IPS DF 6.9 (cell line): ENCODE measurements around the gene EIF4A3.

Source experiments
- DNase-seq: peaks from one replicate; pipeline ENCODE4 v3.0.0-alpha.2; 2013; ENCODE audit warnings: low read depth, low spot score
- H3K27ac ChIP-seq: one replicate; pipeline ENCODE4 v1.5.1; 2013; ENCODE audit warnings: low read length, control low read depth
- H3K27me3 ChIP-seq: 2 replicates; pipeline ENCODE4 v1.6.1; 2013; ENCODE audit warnings: mild to moderate bottlenecking, low read length; ENCODE audit not compliant: control insufficient read depth, insufficient read depth
- H3K36me3 ChIP-seq: 2 replicates; pipeline ENCODE4 v1.6.1; 2013; ENCODE audit warnings: low read length; ENCODE audit not compliant: control insufficient read depth, insufficient read depth
- H3K4me1 ChIP-seq: 2 replicates; pipeline ENCODE4 v1.6.1; 2013; ENCODE audit warnings: low read length; ENCODE audit not compliant: control insufficient read depth, insufficient read depth
- H3K4me3 ChIP-seq: 2 replicates; pipeline ENCODE4 v1.5.1; 2013; ENCODE audit warnings: mild to moderate bottlenecking, low read length
- H3K9me3 ChIP-seq: 2 replicates; pipeline ENCODE4 v1.6.1; 2013; ENCODE audit warnings: low read length, inconsistent platforms; ENCODE audit not compliant: control insufficient read depth, insufficient read depth
- WGBS: extraction: QIAGEN DNeasy Blood & Tissue Kit; methylation state at CpG from one replicate; pipeline ENCODE4 v1.1.7; 2013; ENCODE audit warnings: mixed read lengths, missing lambda C conversion rate; ENCODE audit not compliant: insufficient read length, insufficient coverage; 5-methylcytosine and 5-hydroxymethylcytosine counted together

EIF4A3 gene

GRCh38 chr17:80137131-80137530 is 9.8 kb downstream of the EIF4A3 start:
- no peaks in the 10 kb centered on the region for H3K9me3 ChIP-seq
- DNase-seq: no peak
- no peaks in the 10 kb centered on the region for H3K4me1 ChIP-seq
- no peak overlapping the region for H3K4me3 ChIP-seq
- WGBS: no CpG with 5 or more reads among the region's 9 CpGs
- peaks cover 45% of the 10 kb centered on the region for H3K36me3 ChIP-seq
- H3K27ac ChIP-seq: no peak overlapping the region
- H3K27me3 ChIP-seq: no peaks in the 10 kb centered on the region; the same call in 1 of the 2 replicates

DNA sequence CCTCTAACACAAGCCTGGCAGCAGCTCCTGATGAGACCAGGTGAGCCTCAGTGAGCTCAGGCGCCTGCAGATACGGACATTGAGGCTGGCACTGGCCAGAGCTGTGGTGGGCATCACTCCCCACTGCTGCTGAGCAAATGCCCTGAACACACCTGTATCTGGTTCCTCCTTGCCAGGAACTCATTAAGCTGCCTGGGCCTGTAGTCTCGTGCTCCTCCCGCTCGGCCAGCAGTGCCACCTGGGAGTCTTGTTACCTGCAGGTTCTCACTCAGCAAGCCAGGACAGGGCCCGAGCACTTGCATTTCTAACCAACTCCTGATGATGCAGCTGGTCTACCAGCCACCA is 13.3 kb downstream of the EIF4A3 start:
- DNase-seq: no peak
- H3K27ac ChIP-seq: no peak overlapping the region
- WGBS: no CpG with 5 or more reads among the region's 6 CpGs
- H3K4me3 ChIP-seq: no peak overlapping the region
- H3K36me3 ChIP-seq: peaks cover 35% of the 10 kb centered on the region
- no peaks in the 10 kb centered on the region for H3K9me3 ChIP-seq
- no peaks in the 10 kb centered on the region for H3K4me1 ChIP-seq
- H3K27me3 ChIP-seq: no peaks in the 10 kb centered on the region

DNA sequence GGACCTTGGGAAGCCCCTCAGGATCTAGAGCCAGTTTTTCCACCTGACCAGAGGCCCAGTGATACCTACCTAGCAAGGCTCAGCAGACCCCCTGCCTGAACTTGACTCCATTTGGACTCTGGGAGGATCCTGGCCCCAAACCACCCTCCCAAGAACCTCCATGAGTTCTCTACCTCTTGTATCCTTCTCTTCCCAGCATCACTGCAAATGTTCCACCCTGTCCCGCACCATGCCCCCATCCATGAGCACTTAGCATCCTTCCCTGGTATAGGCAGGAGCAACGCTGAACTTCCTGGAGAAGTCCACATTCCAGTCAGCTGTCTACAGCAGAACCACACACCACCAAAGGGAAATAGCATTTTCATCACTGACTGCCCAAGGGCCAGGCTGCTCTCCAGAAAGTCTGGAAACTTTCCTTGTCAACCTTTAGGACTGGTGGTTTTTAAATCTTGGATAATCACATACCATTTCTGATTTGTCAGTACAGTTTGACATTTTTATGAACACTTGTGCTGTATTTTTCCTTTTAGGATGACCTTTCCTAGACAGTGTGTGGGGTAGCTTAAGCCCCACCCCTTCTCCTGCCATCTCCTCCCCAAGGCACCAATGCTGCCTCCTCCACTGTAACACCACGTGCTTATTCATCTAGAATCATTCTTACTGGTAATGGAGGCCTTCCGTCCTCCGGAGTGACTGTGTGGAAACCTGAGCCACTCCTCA is 13.9 kb downstream of the EIF4A3 start:
- no peaks in the 10 kb centered on the region for H3K4me1 ChIP-seq
- no CpG with 5 or more reads among the region's 5 CpGs for WGBS
- peaks cover 30% of the 10 kb centered on the region for H3K36me3 ChIP-seq

GRCh38 chr17:80130992-80131391 is 15.9 kb downstream of the EIF4A3 start:
- H3K36me3 ChIP-seq: peaks cover 15% of the 10 kb centered on the region
- H3K27ac ChIP-seq: no peak overlapping the region
- no peaks in the 10 kb centered on the region for H3K4me1 ChIP-seq
- no peak overlapping the region for H3K4me3 ChIP-seq
- no peaks in the 10 kb centered on the region for H3K9me3 ChIP-seq
- no peak for DNase-seq
- no CpG with 5 or more reads among the region's 3 CpGs for WGBS
- H3K27me3 ChIP-seq: no peaks in the 10 kb centered on the region

More for the DNA sequence above, 13.9 kb downstream of the EIF4A3 start:
- H3K9me3 ChIP-seq: no peaks in the 10 kb centered on the region
- H3K27ac ChIP-seq: no peak overlapping the region
- DNase-seq: no peak
- no peak overlapping the region for H3K4me3 ChIP-seq
- H3K27me3 ChIP-seq: no peaks in the 10 kb centered on the region

- DNase-seq: no peak
- Histone ChIP-seq H3K27ac (no peak overlapping the region), H3K4me1 (peaks cover 4% of the 10 kb centered on the region; the same call in 1 of the 2 replicates), H3K36me3 (peaks cover 10% of the 10 kb centered on the region), H3K4me3 (no peak overlapping the region), H3K9me3 (no peaks in the 10 kb centered on the region), H3K27me3 (no peaks in the 10 kb centered on the region)
- WGBS: no CpG with 5 or more reads among the region's 4 CpGs
Observed at GRCh38 chr17:80129006-80129565, 17.8 kb downstream of the EIF4A3 start.

DNA sequence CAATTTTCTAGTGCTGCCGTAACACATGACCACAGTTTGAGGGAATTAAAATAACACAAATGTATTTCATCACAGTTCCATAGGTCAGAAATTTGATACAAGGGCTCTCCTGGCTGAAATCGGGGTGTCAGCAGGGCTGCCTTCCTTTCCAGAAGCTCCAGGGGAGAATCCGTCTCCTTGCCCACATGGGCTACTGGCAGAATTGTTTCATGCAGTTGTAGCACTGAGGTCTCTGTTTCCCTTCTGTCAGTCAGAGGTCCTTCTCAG is 20.5 kb downstream of the EIF4A3 start:
- H3K27me3 ChIP-seq: no peaks in the 10 kb centered on the region
- no peak overlapping the region for H3K4me3 ChIP-seq
- no peaks in the 10 kb centered on the region for H3K9me3 ChIP-seq
- H3K4me1 ChIP-seq: peaks cover 6% of the 10 kb centered on the region; the same call in 1 of the 2 replicates
- DNase-seq: no peak
- H3K27ac ChIP-seq: no peak overlapping the region
- no CpG with 5 or more reads among the region's 3 CpGs for WGBS
- H3K36me3 ChIP-seq: no peaks in the 10 kb centered on the region

DNA sequence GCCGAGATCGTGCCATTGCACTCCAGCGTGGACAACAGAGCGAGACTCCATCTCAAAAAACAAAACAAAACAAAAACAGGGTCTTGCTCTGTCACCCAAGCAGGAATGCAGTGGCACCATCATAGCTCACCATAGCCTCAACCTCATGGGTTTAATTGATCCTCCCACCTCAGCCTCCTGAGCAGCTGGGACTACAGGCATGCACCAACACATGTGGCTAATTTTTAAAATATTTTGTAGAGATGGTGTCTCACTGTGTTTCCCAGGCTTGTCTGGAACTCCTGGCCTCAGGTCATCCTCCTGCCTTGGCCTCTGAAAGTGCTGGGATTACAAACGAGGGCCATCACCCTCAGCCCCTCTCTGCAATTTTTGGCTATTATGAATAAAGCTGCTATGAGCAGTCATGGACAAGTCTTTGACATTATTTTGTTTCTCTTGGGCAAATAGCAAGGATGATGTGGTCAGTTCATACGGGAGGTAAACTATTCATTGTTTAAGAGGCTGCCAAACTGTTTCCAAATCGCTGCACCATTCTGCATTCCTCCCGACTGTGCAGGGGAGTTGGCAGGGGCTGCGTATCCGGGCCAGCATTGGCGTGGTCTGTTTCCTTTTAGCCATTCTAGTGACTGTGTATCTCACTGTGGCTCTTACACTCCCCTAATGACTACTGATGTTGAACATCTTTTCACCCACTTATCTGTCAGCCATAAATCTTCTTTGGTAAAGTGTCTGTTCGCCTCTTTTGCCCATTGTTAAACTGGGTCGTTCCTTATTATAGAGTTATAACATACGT is 21.1 kb downstream of the EIF4A3 start:
- no peak overlapping the region for H3K4me3 ChIP-seq
- H3K4me1 ChIP-seq: peaks cover 6% of the 10 kb centered on the region; the same call in 1 of the 2 replicates
- H3K27ac ChIP-seq: no peak overlapping the region
- H3K9me3 ChIP-seq: no peaks in the 10 kb centered on the region
- H3K27me3 ChIP-seq: no peaks in the 10 kb centered on the region
- no peak for DNase-seq
- no peaks in the 10 kb centered on the region for H3K36me3 ChIP-seq
- no CpG with 5 or more reads among the region's 14 CpGs for WGBS

DNA sequence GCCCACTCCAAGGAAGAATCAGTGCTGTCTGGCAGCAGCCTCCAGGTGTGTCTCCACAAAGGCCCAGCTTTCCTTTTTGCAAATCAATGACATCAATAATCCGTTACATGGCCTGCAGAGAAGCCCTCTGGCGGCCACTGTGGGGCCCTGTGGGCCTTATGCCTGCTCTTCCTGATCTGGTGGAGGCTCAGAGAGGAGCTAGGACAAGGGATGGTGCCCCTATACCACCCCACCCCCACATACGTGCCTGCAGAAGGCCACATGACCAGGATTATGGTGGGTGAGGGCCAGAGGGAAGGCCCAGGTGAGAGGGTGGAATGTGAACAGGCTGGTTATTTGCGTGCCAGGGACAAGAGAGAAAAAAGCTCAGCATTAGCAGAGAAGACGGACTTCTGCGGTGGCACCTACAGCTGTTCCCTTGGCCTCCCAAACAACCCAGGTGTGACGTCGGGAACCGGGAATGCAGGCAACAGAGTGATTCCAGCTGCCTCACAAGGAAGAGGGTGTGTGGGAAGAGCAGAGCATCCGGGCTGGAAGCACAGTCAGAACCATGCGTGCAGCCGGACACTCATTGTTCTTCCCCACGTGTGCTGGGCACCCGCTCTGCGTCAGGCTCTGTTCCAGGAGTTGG is 22.5 kb downstream of the EIF4A3 start:
- Histone ChIP-seq H3K4me1 (peaks cover 6% of the 10 kb centered on the region; the same call in 1 of the 2 replicates), H3K9me3 (no peaks in the 10 kb centered on the region), H3K27me3 (no peaks in the 10 kb centered on the region), H3K27ac (no peak overlapping the region), H3K4me3 (no peak overlapping the region), H3K36me3 (no peaks in the 10 kb centered on the region)
- peak; percentile 60 for DNase-seq
- no CpG with 5 or more reads among the region's 15 CpGs for WGBS

DNA sequence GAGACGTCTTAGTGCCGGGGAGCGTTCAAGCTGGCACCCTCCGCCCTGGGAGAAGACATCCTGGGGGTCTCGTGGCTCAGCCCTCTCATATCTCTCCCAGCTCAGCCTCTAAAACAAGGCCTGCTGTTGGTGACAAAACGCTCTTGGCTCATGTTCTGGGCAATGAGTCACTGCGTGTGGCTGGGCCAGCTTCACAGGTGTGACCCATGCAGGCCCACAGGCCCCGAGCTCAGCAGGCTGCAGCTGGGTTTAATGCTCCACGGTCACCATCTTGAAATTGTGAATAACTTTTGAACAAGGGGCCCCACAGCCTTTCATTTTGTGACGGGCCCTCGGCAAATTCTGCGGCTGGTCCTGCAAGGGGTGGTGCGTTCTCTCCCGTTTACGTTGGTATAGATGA is 23.1 kb downstream of the EIF4A3 start:
- H3K27ac ChIP-seq: no peak overlapping the region
- H3K4me3 ChIP-seq: no peak overlapping the region
- H3K4me1 ChIP-seq: peaks cover 6% of the 10 kb centered on the region; the same call in 1 of the 2 replicates
- H3K27me3 ChIP-seq: no peaks in the 10 kb centered on the region
- 0 out of 2 replicates have a peak, but pooled peaks cover under 1% of the 10 kb centered on the region for H3K36me3 ChIP-seq
- H3K9me3 ChIP-seq: no peaks in the 10 kb centered on the region
- no CpG with 5 or more reads among the region's 15 CpGs for WGBS
- DNase-seq: no peak

DNA sequence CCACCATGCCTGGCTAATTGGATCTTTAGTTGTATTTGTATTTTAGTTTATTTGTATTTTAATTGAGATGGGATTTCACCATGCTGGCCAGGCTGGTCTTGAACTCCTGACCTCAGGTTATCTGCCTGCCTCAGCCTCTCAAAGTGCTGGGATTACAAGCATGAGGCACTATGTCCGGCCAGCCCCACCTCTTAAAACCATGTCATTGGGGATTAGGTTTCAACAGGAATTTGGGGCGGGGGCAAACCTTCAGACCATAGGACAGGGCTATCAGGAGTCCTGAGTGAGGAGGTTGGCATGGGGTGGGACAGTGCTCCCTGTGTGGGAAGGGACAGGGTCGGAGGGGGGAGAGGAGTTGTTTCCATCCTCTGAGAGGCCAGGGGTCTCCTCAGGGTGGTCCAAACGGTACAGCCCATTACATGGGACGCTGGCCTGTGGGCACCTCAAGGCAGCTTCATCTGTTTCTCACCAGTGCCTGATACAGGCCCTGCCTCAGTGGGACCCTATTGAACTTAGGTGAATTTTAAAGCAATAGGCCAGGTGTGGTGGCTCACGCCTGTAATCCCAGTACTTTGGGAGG is 23.9 kb downstream of the EIF4A3 start:
- Histone ChIP-seq H3K9me3 (no peaks in the 10 kb centered on the region), H3K4me1 (peaks cover 6% of the 10 kb centered on the region; the same call in 1 of the 2 replicates), H3K27me3 (no peaks in the 10 kb centered on the region), H3K27ac (no peak overlapping the region), H3K36me3 (0 out of 2 replicates have a peak, but pooled peaks cover 4% of the 10 kb centered on the region), H3K4me3 (no peak overlapping the region)
- WGBS: no CpG with 5 or more reads among the region's 6 CpGs
- no peak for DNase-seq
